ENCODE data around the gene MEIS3. TPM values are rescaled to one million over a fixed set of nuclear protein-coding genes. Genes with fewer than 3 reads are reported as not detected.

The MEIS3 gene
- total RNA-seq, 1 experiment from 2014 or later = 1.3 TPM

DNA sequence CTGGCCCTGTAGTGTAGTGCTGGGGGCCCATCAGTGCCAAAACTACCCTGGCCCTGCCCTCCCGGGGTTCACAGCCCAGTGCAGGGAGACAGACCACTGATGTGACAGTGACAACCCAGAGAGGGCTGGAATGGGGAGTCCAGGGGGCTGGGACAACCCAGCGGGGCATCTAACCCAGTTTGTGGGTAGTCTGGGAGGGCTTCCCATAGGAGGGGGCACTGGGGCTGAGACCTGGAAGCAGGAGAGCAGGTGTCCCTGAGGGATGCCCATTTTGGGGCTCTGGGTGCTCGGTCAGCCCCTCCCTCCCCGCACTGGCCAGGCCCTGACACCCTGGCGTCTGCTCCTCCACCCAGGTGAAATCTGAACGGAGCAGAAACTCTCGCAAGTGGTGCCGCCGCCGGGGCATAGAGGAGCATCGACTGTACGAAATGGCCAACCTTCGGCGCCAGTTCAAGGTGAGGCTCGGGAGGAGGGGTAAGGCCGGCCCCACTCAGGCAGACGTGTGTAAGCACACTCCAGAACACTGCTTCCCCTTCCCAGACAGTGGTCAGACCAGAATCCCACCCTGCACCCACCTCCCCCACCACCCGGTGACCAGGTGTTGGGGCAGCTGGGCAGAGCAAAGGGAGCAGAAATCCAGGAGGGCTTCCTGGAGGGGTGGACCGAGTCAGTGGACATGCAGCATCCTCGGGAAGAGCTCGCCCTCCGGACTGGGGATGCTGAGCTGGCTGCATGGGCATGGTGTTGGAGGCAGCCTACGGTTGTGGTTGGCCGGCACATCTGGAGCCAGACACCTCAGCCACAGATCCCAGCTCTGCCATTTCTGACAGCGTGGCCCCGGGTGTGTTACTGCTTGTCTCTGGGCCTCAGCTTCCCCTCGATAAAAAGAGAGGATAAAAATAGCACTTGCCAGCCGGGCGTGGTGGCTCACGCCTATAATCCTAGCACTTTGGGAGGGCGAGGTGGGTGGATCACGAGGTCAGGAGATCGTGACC lies 45.8 kb downstream of the MEIS3 start:
- Histone ChIP-seq H4K20me1 (ENCODE audit: low read length) (no peaks in the 10 kb centered on the region), H3K36me3 (ENCODE audit: low read depth, low read length) (peaks cover 4% of the 10 kb centered on the region; the same call in 1 of the 2 replicates), H3K79me2 (ENCODE audit: low read length) (no peaks in the 10 kb centered on the region), H3K27ac (ENCODE audit: low read length) (no peak overlapping the region), H3K9me2 (replicated peaks; ENCODE audit: low read length) (no peaks in the 10 kb centered on the region), H3K4me3 (ENCODE audit: low read length) (no peak overlapping the region), H3K4me2 (ENCODE audit: low read length) (no peak overlapping the region), H3K9ac (ENCODE audit: low read length) (no peak overlapping the region), H3K9me3 (ENCODE audit: low read length) (no peaks in the 10 kb centered on the region), H3F3A (ENCODE audit: low read length, unreplicated experiment) (no peaks in the 10 kb centered on the region), H2AFZ (ENCODE audit: low read length) (no peak overlapping the region), H3K4me1 (ENCODE audit: insufficient read depth, low read length) (no peaks in the 10 kb centered on the region), H3K27me3 (ENCODE audit: low read length) (no peaks in the 10 kb centered on the region)
- DNase-seq (no peak), ATAC-seq (no peak)
- TF ChIP-seq, protein P1, sequence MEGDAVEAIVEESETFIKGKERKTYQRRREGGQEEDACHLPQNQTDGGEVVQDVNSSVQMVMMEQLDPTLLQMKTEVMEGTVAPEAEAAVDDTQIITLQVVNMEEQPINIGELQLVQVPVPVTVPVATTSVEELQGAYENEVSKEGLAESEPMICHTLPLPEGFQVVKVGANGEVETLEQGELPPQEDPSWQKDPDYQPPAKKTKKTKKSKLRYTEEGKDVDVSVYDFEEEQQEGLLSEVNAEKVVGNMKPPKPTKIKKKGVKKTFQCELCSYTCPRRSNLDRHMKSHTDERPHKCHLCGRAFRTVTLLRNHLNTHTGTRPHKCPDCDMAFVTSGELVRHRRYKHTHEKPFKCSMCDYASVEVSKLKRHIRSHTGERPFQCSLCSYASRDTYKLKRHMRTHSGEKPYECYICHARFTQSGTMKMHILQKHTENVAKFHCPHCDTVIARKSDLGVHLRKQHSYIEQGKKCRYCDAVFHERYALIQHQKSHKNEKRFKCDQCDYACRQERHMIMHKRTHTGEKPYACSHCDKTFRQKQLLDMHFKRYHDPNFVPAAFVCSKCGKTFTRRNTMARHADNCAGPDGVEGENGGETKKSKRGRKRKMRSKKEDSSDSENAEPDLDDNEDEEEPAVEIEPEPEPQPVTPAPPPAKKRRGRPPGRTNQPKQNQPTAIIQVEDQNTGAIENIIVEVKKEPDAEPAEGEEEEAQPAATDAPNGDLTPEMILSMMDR (conservative IDR thresholded peaks at IDR 0.05; ENCODE audit: low read depth, low read length) = no peak
- TF ChIP-seq EZH2 (IDR thresholded peaks at IDR 0.05; ENCODE audit: low read length, unreplicated experiment) (no peak), EZH2phosphoT487 (IDR thresholded peaks at IDR 0.05; ENCODE audit: borderline replicate concordance, low read length) (no peak)
- POLR2A ChIA-PET (ENCODE audit: unreplicated experiment) = no interaction called here
- intact Hi-C loops (cut with micrococcal nuclease) = no loop called here
- CTCF ChIA-PET = no interaction called here
- BruUV-seq (replicated peaks) = no TSS peak

DNA sequence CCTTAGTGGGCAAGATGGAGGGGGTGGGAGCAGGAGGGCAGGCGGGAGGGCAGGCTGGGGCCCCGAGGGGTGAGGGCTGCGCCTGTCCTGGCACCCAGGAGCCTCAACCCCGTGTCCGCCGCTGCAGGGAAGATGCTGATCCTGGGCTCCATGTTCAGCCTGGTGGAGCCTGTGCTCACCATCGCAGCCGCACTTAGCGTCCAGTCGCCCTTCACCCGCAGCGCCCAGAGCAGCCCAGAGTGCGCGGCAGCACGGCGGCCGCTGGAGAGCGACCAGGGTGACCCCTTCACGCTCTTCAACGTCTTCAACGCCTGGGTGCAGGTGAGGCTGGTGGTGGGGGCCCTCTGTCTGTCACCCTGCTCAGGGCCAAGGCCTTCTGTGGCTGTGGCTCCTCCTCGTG lies 46.7 kb downstream of the MEIS3 start:
- Histone ChIP-seq H3K9me2 (replicated peaks; ENCODE audit: low read length) (no peaks in the 10 kb centered on the region), H3K4me1 (ENCODE audit: insufficient read depth, low read length) (no peaks in the 10 kb centered on the region), H3K9me3 (ENCODE audit: low read length) (no peaks in the 10 kb centered on the region), H3K27ac (ENCODE audit: low read length) (no peak overlapping the region), H4K20me1 (ENCODE audit: low read length) (no peaks in the 10 kb centered on the region), H3F3A (ENCODE audit: low read length, unreplicated experiment) (no peaks in the 10 kb centered on the region), H3K27me3 (ENCODE audit: low read length) (no peaks in the 10 kb centered on the region), H3K4me3 (ENCODE audit: low read length) (no peak overlapping the region), H3K9ac (ENCODE audit: low read length) (no peak overlapping the region), H2AFZ (ENCODE audit: low read length) (no peak overlapping the region), H3K36me3 (ENCODE audit: low read depth, low read length) (peaks cover 4% of the 10 kb centered on the region; the same call in 1 of the 2 replicates), H3K79me2 (ENCODE audit: low read length) (no peaks in the 10 kb centered on the region), H3K4me2 (ENCODE audit: low read length) (no peak overlapping the region)
- DNase-seq (no peak), ATAC-seq (no peak)
- intact Hi-C loops (cut with micrococcal nuclease) = no loop called here
- TF ChIP-seq EZH2 (IDR thresholded peaks at IDR 0.05; ENCODE audit: low read length, unreplicated experiment) (no peak), EZH2phosphoT487 (IDR thresholded peaks at IDR 0.05; ENCODE audit: borderline replicate concordance, low read length) (no peak)
- TF ChIP-seq, protein P1 (conservative IDR thresholded peaks at IDR 0.05; ENCODE audit: low read depth, low read length) = no peak
- no TSS peak for BruUV-seq (replicated peaks)
- CTCF ChIA-PET = no interaction called here
- POLR2A ChIA-PET (ENCODE audit: unreplicated experiment) = no interaction called here

DNA sequence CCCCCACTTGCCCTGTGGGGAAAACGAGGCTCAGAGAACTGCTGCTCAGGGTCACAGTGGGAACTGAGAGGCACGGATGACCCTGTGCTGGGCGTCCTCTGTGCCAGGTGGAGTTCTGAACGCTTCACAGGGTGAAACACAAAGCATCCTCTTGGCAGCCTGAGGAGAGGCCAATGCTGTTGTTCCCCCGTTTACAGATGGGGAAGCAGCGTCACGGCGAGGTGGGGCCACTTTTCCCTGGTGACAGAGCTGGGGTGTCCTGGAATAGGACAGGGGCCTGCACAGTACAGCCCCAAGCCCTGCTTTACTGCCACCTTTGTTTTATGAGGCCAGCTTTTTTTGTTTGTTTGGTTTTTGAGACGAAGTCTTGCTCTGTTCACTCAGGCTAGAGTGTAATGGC lies 48.1 kb downstream of the MEIS3 start:
- Histone ChIP-seq H2AFZ (ENCODE audit: low read length) (no peak overlapping the region), H3F3A (ENCODE audit: low read length, unreplicated experiment) (no peaks in the 10 kb centered on the region), H3K9ac (ENCODE audit: low read length) (no peak overlapping the region), H3K9me3 (ENCODE audit: low read length) (no peaks in the 10 kb centered on the region), H3K4me3 (ENCODE audit: low read length) (no peak overlapping the region), H3K9me2 (replicated peaks; ENCODE audit: low read length) (no peaks in the 10 kb centered on the region), H3K4me1 (ENCODE audit: insufficient read depth, low read length) (no peaks in the 10 kb centered on the region), H3K27ac (ENCODE audit: low read length) (no peak overlapping the region), H3K4me2 (ENCODE audit: low read length) (no peak overlapping the region), H3K79me2 (ENCODE audit: low read length) (no peaks in the 10 kb centered on the region), H3K36me3 (ENCODE audit: low read depth, low read length) (peaks cover 4% of the 10 kb centered on the region; the same call in 1 of the 2 replicates), H4K20me1 (ENCODE audit: low read length) (no peaks in the 10 kb centered on the region), H3K27me3 (ENCODE audit: low read length) (no peaks in the 10 kb centered on the region)
- no peak for TF ChIP-seq EZH2 (IDR thresholded peaks at IDR 0.05; ENCODE audit: low read length, unreplicated experiment)
- no peak for TF ChIP-seq EZH2phosphoT487 (IDR thresholded peaks at IDR 0.05; ENCODE audit: borderline replicate concordance, low read length)
- TF ChIP-seq, protein P1 (conservative IDR thresholded peaks at IDR 0.05; ENCODE audit: low read depth, low read length) = no peak
- ChIA-PET POLR2A (ENCODE audit: unreplicated experiment) (no interaction called here), CTCF (no interaction called here)
- intact Hi-C loops (cut with micrococcal nuclease) = no loop called here
- DNase-seq (no peak), ATAC-seq (no peak)
- no TSS peak for BruUV-seq (replicated peaks)

Data from PC-3 (cell line).